Stimulated activated CD4-positive, alpha-beta T cell treated with anti-CD3 and anti-CD28 coated beads, TNF-alpha, amount 100 ng/mL, for 4 hours (primary cell): Measurements from ENCODE around the gene PDE8B.

Source experiments
- DNase-seq, 3 experiments: peaks; one replicate each; pipeline ENCODE4 v3.0.0-alpha.2; 2020; ENCODE audit warnings: low read depth in 3 of 3

PDE8B gene

DNA sequence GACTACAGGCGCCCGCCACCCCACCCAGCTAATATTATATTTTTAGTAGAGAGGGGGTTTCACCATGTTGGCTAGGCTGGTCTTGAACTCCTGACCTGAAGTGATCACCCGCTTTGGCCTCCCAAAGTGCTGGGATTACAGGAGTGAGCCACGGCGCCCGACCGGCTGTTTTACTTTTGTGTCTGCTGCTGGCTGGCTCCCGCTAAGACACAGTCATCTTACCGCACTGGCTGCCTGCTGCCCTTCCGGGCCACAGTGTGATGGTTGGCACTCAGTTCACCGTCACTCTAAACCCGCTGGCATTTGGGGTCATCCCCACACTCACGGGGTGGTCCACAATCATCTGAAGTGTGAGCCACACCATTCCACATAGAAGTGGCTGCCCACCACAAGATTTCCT is 188.0 kb downstream of the PDE8B start:
- no peak for DNase-seq

DNA sequence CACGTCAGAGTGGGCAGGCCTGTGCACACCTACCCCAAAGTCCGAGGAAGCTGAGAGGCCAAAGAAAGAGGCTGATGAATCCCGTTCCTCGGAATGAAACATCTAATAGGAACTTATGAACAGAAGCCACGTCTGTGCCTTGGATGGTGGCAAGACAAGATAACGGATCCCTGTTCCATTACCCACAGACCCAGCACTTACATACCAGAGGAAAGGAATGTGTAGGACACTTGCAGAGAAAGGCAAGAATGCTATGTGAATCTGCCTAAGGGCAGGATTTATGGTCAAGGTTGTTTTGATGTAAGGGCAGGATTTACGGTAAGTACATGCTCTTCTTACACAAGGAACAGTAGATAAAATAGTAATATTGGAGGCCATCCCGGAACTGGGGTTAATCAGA is 188.4 kb downstream of the PDE8B start:
- DNase-seq = no peak

DNA sequence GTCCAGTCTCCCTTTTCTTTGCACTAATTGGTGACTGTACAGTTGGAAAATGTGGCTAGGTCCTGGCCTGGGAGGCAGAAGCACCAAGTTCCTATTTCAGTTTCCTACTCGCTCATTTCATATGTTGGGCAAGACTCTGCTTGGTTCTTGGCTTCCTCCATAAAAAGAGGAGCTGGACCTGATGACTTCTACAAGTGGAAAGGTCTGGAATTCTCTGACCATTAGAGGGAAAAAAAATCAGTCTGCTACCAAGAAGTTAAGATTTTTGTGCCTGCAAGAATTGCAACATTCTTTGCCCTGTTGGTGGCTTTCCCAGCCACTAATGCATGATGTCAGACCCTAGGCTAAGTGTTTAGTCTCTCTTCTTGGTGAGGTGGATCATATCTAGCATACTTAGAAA is 190.2 kb downstream of the PDE8B start:
- no peak for DNase-seq

DNA sequence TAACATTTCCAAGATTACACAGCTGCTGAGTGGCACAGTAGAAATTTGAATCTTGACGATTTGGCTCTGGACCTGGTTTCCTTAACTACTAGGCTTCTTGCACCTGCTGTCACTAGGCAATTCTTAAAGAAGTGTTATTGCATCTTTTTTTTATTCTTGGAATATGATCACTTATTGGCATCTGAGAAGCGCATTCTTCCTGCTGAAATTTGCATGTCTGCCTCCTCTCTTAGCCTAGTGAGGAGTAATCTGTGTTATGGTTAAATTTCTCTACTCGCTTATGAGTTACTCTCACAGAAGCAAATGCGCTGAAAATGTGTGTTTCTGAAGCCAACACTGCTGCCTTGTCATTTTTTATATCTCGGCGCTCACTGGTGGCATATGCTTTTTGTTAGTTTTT is 192.3 kb downstream of the PDE8B start:
- no peak for DNase-seq

DNA sequence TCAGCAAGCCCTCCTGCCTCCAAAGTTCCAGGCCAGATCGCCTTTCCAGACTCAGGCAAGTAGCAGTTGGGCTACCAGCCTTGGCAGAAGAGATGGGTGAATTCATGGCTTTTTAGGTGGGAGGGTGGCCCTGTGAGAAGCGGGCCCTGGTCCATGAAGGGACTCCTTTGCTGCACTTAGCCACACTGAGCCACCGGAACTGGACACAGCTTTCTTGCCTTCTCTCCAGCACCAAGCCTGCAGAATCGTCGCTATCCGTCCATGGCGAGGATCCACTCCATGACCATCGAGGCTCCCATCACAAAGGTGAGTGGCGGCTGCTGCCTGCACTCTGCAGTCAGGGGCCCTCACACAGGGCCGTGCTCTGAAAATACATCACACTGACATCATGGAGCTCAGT is 196.7 kb downstream of the PDE8B start:
- DNase-seq = no peak

DNA sequence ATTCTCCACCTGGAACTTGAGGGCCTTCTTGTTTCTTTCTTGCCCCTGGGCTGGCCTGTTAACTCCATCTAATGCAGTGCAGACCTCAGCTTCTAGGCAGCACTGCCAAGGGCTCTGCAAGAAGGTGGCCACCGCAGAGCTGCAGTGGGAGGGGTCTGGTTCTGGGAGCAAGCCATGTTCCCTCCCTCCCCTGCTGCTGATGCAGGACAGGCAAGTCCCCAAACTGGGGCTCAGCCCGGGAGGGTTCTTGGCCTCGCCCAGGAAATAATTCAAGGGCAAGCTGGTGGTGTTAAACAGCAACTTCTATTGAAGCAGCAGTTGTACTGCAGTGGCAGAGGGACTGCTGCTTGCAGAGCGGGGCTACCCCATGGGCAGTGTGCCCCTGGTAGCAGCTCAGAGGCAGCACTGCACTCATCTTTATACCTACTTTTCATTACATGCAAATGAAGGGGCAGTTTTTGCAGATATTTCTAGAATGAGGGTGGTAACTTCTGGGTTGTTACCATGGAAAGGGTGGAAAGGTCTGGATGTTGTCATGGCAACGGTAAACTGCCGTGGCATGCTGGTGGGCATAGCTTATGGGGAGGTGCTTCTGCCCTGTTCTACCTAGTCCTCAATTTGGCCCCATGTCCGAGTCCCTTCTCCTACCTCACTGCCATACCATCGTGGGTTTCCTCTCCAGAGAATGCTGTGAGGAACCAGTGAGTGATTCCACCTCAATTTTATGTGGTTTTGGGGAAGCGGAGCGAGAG is 199.6 kb downstream of the PDE8B start:
- DNase-seq = no peak

DNA sequence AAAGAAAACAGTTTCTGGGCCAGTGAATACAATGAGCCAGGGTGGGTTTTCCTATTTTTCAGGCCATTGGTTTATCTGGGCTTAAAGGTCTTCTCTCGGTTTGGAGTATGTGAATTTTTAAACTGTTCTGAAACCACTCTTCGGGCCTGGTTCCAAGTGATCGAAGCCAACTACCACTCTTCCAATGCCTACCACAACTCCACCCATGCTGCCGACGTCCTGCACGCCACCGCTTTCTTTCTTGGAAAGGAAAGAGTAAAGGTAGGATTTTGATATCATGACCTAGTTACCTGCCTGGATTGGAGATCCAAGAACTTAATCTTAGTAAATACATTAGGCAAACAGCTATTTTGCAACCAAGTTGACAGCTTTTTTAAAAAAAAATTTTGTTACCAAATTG is 202.6 kb downstream of the PDE8B start:
- no peak for DNase-seq

DNA sequence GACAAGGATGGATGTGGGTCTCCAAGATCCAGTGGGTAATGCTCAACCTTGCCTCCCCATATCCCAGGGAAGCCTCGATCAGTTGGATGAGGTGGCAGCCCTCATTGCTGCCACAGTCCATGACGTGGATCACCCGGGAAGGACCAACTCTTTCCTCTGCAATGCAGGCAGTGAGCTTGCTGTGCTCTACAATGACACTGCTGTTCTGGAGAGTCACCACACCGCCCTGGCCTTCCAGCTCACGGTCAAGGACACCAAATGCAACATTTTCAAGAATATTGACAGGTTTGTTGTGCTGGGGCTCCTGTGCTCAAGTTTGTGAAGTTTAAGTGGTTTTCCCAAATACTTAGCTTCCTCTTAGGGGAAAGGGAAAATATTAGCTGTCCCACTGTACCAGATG is 207.7 kb downstream of the PDE8B start:
- no peak for DNase-seq

DNA sequence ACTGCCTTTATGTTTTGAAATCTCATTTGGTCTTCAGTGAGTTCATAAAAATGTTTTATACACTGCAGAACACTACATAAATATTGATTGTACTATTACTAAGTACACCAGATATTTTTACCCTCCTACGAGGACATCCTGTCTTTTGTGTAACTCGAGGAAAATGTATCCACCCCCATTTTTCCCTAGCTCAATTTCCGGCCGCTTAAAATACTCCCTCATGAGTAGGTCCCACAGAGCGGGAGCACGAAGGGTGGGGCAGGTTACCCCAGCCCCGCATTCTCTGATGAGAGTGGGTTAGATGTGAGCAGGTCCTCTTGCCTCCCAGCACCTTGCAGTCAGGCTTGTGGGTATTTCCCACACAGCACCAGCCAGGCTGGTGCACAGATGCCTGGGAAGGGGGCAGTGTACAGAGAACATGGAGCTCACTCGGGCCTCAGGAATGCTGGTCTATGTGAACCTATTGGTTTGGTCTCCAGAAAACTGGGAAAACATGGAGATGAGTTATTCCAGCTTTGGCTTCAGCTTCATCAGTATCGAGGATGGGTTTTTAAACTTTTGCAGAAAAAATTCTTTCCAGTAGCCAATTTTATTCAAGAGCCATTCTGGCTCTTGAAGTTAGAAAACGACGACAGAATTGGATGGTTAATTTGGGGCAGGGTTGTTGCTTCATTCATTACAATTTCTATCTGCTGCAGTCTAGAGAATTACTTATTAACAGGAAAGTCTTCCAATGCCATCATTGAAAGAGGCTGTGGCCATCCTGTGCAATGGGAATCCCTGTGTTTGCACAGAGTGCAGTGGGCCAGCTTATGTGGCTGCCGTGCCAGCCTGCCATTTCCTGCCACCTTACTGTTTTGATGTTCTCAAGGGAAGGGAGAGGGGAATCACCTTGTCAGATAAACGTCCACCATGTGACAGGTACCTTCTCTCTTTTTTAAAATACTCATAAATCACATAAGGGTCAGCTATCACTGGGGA is 208.4 kb downstream of the PDE8B start:
- no peak for DNase-seq

DNA sequence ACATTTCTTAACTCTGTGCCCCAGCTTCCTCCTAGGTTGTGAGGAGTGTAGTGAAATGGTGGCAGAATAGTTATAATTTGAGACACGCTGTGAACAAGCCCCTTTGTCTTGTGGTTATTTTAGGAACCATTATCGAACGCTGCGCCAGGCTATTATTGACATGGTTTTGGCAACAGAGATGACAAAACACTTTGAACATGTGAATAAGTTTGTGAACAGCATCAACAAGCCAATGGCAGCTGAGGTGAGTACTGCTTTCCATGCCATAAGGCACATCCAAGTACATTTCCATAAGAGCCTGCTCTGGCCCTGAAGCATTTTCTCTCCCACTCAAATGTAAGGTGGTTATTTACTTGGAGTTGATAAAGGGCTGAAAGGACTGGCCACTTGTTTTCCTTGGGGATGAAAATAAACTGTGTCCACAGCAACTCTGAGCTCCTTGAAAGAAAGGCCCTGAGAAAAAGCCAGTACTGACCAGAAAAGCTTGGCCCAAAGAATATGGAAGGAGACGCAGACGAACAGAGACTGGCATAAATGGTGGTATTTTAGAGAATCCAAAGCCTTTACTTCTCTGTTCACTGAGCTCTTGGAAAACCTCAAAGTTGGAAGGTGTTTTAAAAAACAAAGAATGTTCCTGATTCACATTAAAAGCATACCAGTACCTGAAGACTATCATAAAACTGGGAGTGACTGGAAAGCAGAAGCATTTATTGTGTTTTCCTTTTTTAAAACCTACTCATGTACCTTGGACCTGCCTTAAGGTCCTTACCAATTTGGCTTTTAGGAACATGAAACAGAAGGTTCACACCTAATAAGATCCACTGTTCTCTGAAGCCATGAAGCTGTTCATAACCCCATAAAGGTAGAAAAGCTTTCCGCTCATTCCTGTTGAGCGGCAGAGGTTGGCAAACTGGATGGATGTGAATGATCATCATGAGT is 209.4 kb downstream of the PDE8B start:
- DNase-seq = no peak

DNA sequence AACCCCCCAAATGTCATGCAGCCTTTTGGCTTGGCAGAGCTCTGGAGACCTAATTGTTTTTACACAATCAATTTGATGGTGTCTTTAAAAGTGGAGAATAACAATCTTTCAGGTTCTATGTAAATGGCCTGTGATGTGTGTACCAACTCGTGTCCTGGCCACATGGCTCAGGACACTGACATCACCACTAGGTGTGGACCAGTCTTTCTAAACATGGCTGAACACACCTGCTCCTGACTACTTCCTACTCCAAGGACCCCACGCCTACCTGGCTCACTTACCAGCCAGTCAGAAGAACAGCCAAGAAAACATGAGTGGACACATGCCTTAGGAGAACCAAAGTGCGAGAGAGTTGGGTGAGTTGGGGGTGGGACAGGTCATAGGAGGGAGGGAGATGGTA is 210.5 kb downstream of the PDE8B start:
- no peak for DNase-seq

DNA sequence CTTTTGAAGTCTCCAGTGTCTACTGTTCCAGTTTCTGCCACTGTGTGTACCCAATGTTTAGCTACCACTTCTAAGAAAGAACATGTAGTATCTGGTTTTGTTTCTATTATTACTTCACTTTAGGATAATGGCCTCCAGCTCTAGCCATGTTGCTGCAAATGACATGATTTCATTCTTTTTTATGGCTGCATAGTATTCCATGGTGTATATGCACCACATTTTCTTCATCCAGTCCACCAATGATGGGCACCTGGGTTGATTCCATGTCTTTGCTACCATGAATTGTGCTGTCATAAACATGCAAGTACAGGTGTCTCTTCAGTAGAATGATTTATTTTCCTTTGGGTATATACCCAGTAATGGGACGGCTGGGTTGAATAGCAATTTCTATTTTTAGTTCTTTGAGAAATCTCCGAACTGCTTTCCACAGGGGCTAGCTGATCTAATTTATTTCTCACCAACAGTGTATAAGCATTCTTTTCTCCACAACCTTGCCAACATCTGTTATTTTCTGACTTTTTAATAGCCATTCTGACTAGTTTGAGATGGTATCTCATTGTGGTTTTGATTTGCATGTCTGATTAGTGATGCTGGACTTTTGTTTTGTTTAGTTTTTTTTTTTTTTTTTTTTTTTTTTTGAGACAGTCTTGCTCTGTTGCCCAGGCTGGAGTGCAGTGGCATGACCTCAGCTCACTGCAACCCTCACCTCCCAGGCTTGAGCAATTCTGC is 212.7 kb downstream of the PDE8B start:
- no peak for DNase-seq

DNA sequence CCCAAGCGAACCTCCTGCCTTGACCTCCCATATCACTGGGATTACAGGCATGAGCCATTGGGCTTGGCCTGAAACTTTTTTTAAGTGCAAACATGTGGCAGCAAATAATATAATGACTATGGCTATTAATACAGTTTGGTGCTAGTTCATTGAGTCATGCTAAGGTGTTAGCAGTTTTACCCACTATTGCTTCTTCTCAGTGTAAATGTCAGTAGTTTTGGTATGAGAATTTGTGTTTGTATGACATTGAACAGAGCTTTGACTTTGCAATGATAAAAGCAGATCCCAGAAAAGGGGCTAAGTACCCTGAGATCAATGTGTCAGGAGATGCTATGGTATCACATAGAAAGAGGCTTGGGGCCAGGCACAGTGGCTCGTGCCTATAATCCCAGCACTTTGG is 214.4 kb downstream of the PDE8B start:
- DNase-seq = no peak

DNA sequence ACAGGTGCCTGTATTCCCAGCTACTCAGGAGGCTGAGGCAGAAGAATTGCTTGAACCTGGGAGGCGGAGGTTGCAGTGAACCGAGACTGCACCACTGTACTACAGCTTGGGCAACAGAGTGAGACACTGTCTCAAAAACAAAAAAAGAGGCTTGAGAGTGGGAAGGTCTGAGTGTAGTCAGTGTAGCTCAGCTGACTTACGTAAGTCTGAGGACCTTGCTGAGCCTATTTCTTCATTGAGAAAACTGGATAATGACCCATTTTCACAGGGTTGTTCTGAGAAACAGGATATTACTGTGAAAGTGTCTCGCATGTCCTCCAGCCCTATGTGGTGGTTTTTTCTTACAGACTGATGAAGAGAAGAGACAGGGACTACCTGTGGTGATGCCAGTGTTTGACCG is 214.9 kb downstream of the PDE8B start:
- no peak for DNase-seq

DNA sequence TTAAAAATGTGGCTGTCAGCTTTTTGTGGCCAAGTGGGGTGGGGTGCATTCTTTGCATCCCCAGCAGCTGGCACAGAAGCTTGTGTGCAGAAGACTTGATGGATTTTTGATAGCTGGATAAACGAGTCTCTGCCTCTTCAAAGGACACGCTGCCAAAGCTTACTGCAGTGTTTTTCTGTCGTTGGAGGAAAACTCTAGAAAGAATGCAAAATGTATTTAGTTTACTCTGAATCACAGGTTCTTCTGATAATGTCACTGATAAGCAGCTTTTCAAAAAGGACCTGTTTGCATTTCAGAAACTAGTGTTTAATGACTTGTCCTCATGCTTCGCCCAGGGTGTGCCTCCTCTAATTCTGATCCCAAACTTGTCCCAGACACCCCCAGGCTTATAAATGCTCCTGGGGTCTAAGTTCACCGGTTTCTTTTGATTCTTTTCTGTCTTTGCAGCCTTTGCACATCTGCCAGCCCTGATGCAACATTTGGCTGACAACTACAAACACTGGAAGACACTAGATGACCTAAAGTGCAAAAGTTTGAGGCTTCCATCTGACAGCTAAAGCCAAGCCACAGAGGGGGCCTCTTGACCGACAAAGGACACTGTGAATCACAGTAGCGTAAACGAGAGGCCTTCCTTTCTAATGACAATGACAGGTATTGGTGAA is 215.6 kb downstream of the PDE8B start:
- DNase-seq = no peak

DNA sequence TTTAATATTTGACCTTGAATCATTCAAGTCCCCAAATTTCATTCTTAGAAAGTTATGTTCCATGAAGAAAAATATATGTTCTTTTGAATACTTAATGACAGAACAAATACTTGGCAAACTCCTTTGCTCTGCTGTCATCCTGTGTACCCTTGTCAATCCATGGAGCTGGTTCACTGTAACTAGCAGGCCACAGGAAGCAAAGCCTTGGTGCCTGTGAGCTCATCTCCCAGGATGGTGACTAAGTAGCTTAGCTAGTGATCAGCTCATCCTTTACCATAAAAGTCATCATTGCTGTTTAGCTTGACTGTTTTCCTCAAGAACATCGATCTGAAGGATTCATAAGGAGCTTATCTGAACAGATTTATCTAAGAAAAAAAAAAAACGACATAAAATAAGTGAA is 216.2 kb downstream of the PDE8B start:
- no peak for DNase-seq

DNA sequence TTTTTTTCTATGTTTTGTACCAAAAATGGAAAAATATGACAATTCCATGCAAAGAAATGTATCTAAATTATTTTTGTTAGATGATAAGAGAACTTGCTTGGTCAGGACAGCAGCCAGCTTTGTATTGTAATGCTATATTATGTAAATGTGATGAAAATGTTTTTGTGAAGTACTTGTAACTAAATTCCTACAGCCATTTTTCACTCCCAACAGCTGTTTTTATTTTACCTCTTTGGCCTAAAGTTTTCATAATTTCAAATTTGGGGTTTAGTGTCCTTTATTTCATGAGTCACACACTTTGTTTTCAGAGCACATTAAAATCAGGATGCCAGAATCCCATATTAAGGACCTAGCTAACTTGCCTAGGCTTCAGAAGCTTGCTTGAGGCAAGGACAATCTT is 217.5 kb downstream of the PDE8B start:
- no peak for DNase-seq

DNA sequence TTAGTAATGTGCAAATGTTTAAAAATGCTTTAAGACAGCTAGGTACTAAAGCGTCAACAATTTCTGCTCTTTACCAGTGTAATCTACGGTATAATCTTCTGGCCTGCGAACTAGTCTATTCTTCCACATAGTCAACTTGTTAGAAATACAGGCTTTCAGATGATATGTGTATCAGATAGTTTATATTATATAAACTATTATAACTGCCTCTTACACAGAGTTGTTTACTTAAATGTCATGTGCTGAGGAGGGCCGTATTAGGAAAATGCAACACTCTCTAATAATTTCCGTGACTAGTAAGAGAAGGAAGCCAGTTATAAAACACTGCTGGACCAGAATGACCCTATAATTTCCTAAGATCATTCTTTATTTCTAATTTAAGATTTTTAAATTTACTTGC is 218.0 kb downstream of the PDE8B start:
- no peak for DNase-seq

DNA sequence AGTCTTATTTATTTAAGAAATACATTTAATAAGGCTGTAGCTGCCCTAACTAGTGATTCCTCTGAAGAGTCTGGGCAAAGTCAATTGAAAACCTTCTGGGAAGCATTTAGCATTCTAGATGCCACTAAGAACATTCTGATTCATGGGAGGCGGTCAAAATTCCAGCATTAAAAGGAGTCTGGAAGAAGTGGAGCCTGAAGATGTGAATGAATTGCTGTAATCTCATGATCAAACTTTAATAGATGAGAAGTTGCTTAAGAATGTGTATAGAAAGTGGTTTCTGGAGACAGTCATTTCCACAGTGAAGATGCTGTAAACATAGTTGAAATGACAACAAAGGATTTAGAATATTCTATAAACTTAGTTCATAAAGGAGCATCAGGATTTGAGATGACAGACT is 220.2 kb downstream of the PDE8B start:
- DNase-seq = no peak

DNA sequence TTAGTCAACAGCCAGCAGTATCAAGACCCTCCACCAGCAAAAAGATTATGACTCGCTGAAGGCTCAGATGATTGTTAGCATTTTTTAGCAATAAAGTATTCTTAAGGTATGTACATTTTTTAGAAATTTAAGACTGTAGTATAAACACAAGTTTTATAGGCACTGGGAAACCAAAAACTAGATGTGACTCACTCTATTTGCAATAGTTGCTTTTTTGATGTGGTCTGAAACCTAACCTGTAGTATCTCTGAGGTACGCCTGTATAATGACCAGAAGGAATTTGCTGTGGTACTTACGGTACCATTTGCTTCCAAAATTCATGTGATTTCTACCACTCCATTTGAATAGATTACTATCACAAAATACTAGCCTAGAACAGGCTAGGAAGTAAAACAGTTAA is 220.8 kb downstream of the PDE8B start:
- no peak for DNase-seq

DNA sequence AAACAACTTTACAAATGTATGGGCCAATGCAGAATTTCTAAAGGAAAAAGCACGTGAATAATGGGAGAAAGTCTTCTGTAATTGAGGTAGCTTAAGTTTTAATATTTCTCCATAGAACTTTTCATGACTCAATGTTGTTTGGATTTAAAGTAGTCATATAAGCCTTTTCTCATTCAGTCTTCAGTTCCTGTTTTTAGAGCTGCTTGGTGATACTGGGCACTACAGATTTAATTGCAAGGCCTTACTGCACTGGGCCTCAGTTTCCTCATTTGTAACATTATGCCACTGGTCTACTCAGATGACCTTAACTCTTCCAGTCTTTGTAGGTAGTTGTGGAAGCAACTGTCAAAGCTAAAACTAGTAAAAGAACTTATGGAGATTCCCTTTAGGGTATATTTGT is 221.2 kb downstream of the PDE8B start:
- DNase-seq = no peak
